Umbilical cord (tissue), 2 donors: ENCODE results near the gene TNFRSF4. TPM values are rescaled to one million over a fixed set of nuclear protein-coding genes. Genes with fewer than 3 reads are reported as not detected.
"Not testable (repeated sequence)": the region's sequence is repeated elsewhere in the genome, so short reads cannot be mapped to it uniquely, and the experiment has no call there.

Source experiments
- DNase-seq: peaks from one replicate; pipeline ENCODE4 v3.0.0-alpha.2; 2015; ENCODE audit warnings: low spot score
- total RNA-seq: library from RNA; depleted of rRNA; stranded (reverse); fragments of >200 nt; gene quantifications from one replicate; pipeline ENCODE4 v1.2.3, GENCODE V29; 2014; ENCODE audit warnings: low replicate concordance; ENCODE audit not compliant: insufficient read depth

TNFRSF4 gene
- total RNA-seq, 1 donor from 2014 or later, result not detected

DNA sequence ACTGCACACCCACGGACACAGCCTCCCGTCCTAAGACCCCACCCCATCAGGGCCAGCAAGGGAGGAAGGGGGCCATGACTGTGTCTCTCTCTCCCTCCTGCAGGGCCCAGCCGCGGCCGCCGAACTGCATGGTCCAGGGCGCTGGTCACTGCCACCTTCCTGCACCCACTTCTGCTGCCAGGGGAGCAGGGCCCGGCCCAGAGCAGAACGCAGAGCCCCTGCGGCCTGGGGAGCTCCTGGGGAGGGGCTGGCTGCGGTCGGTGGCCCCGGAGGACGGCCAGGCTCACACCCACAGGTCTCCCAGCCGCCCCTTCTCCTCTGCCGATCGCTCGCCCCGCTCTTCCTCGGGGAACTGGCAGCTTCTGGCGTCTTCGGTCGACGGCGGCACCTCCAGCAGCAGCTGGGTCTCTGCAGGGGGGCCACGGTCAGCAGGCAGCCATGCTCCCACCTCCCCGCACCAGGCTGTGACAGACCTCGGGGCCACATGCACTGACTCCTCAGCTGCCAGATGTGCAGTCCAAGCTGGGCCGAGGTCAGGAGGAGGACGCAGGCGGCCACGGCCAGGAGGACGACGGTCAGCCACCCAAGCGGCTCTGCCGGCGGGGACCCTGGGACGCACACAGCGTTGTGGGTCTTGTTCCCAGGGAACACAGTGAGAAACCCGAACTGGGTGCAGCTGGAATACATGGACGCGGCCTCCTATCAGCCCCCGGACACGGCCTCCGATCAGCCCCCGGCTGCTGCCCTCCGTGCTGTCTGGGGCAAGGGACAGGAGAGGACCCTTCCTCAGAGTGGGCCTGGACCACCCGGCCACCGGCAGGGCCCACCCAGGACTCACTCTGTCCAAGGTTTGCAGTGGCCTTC lies 10.2 kb downstream of the TNFRSF4 start:
- no peak for DNase-seq

DNA sequence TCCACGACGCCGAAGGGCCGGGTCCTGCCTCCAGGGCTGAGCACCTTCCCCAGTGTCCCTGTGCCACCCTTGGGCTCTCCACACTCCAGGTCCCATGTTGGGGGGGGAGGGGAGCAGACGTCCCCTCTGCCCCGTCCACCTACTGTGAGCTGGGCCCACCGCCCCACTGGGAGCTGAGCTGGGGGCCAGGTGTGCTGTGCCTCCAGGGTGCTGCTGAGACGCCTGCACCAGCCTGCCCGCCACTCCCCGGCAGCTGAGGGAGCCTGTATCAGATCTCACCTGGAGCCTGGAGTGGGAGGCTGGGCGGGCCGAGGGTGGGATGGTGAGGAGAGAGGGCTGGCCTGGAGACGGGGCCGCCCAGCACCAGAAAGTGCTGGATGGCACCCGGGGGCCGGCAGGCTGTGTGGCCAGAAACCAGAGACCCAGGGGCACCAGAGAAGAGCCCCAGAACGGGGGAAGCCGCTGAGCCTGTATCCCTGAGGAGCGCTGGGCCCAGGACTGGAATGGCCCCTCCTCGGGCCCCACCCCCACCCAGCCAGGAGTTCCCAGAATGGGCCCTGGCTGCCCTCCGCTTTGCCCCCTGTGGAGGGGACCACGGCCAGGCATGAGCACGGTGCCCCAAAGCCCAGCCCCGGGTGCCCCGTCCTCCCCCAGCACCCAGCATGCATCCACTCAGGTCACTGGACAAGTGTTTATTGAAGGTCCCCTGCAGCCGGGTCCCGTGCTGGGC lies 11.0 kb downstream of the TNFRSF4 start:
- DNase-seq, result peak; percentile 10

DNA sequence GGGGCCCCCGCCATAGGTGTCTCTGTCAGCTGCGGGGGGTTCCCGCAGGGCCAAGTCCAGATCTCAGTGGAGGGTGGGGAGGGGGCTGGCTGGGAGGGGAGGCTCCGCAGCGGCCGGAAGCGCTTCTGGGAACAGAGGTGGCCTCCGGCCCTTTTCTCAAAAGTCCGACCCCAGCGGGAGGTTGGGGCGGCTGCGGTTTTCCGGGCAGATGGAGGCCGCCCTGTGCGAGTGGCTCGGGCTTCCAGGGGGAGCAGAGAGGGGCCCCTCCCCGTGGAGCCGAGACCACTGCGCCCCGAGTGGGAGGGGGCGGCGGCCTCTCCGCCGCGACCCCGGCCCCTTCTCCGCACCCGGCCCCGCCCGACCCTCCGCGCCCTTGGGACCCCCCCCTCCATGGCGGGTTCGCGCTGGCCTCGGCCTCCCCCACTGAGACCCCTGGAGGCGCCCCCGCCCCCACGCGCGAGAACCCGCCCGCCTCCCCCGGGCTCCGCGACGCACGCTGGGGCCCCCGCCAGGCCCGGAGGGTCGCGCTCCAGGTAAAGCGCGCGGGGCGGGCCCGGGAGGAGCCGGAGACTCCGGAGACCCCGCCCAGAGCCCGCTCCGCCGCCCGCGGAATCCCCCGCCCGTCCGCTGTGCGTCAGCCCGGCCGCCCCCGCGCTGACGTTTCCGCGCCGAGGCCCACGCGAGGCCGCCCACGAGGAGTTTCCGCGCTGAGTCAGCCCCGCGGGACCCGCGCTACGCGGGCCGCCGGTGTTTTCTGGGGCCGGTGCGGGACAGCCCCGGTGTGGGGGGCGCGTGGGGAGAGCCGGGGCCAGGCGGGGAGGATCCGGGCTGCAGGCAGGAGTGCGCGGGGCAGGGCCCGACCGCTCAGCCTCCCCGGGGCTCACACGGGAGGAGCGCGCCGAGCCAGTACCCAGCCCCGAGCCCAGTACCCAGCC lies 12.8 kb downstream of the TNFRSF4 start:
- DNase-seq, result peak; percentile 37

DNA sequence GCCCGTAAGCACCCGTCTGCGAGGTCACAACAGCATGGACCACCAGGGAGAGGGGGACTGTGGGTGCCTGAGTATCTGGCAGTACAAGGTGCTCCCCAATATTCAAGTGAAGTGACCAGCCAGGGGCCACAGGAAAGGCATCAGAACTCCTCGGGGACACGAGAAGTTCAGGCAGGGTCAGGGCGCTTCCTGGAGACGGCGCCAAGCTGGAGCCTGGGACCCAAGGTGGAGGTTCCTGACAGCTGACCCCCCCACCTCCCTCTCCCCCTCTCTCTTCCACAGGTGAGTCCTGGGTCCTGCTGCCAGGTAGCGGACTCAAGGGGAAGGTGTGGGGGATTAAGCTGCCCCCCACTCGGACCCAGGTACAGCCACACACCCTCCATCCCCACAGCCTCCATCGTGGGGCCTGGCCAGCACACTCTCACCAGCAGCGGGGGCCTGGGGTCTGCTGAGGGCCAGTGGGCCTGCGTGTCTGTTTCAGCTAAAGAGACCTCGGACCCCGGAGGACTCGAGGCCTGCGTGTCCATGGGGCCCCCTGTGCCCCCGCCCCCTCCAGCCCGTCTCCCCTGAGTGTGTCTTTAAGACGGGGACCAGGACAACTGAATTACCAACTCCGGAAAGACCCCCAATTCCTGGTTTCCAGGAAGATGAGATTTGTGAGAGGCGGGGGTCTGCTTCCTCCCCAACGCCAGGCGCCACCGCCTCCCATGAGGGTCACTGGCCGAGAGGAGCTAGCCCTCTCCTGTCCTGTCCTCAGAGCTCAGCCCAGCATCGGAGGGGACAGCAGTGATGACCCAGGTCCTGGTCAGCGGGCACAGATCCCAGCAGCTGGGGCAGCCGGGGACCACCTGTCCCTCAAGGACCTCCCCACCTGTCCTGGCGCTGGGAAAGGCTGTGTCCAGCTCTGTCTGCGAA lies 13.7 kb downstream of the TNFRSF4 start:
- DNase-seq, result no peak

DNA sequence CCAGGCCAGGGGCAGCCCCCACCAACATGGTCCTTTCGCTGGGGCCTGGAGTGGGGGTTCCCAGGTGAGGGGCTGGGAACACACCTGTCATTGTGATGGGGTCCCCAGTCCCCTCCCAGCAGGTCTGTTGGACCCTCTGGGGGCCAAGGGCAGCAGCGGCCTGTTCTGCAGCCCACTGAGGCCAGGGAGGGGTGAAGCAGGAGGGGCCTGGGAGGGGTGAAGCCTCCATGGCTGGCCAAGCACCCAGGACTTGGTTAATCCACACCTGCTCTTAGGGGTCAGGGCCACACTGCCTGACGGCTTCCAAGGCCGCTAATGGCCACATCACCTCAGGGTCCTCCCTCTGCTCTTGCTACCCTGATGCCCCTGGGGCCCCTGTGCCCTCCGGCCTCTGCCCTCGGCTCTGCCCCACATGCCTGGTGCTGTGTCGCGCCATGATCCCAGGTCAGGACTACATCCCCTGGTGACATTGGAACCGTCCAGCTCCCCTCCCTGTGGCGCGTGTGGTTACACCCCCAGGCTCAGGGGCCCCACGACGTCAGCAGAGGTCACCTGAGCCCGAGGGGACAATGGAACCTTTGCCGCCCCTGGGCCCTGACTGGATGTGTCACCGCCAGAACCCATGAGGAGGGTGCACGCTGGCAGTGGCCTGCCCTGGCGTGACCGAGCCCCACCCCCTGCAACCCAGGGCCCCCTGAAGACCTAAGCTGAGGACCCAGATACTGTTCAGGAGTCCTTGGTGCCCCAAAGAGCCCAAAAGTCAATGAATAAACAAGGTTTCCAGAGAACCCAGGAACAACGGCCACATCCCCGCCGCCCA lies 14.6 kb downstream of the TNFRSF4 start:
- DNase-seq, result no peak

DNA sequence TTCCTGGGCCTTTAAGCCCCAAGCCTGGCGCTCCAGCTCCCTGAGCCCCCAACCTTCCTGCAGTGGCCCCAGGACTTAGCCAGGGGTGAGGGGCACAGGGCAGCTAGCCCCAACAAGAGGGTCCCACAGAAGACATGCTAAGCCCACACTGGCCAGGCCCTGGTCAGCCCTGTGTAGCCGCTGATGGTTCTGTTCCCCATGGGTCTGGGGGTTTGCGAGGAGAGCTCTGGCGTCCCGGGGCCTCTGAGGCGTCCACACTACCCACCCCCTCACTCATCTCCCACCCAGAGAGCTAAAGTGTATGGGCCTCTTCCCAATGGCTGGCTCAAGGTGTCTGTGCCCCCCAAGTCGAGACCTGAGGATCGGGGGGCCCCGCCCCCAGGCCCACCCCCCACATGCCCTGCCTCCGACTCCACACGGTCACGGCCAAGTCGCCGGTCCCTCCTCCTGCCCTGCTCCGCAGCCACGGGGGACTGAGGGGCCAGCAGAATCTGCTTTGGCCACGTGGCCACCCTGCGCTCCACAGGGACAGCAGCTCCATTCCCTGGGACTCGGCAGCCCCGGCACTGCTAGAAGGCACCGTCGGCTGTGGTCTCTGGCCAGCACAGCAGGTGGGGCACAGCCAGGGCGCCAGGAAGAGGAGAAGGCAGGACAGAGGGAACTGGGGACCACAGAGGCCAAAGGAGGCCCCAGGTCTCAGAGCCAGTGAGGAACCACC lies 15.4 kb downstream of the TNFRSF4 start:
- DNase-seq, result no peak

DNA sequence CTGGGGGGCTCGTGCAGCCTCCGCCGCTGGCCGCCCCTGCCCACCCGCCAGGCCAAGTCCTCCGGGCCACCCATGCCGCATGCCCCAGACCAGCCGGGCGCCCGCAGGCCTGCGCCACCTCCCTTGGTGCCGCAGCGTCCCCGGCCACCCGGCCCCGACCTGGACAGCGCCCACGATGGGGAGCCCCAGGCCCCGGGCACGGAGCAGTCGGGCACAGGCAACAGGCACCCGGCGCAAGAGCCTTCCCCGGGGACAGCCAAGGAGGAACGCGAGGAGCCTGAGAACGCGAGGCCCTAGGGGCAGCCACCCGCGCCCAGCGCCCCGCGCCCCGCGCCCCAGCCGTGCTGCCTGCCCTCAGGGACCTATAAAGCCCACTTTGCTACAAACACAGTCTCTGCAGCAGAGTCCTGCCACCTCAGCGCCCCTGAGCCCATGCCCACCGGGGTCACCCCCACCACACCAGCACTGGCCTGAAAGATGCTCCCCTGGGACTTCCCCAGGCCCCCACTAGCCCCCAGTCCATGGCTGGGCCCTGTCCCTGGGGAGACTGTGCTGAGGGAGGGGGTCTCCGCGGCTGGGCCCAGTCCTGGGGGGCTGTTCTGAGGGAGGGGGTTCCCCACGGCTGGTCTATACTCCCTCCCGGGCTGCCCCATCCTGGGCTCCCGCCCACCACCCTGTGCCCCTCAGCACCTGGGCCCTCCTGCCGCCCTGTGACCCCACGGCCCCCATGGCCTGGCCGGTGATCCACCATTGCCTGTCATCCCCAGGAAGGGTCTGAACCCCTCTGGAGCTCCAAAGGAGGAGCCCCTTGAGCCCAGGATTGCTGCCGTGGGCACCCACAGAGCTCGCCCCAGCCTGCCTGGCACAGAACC lies 16.2 kb downstream of the TNFRSF4 start:
- DNase-seq, result no peak

DNA sequence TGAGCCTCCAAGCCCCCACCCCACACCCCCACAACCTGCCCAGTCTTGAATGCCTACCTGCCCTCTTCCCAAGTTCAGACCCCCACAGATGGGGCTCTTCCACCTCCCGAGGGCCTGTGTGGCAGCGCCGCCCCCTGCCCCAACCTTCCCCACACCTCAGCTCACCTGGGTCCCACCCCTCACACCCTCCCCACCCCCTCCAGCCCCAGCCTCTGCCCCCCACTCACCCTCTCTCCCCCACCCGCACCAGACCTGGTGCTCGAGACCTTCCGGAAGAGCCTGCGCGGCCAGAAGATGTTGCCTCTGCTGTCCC lies 16.8 kb downstream of the TNFRSF4 start:
- DNase-seq, result no peak

DNA sequence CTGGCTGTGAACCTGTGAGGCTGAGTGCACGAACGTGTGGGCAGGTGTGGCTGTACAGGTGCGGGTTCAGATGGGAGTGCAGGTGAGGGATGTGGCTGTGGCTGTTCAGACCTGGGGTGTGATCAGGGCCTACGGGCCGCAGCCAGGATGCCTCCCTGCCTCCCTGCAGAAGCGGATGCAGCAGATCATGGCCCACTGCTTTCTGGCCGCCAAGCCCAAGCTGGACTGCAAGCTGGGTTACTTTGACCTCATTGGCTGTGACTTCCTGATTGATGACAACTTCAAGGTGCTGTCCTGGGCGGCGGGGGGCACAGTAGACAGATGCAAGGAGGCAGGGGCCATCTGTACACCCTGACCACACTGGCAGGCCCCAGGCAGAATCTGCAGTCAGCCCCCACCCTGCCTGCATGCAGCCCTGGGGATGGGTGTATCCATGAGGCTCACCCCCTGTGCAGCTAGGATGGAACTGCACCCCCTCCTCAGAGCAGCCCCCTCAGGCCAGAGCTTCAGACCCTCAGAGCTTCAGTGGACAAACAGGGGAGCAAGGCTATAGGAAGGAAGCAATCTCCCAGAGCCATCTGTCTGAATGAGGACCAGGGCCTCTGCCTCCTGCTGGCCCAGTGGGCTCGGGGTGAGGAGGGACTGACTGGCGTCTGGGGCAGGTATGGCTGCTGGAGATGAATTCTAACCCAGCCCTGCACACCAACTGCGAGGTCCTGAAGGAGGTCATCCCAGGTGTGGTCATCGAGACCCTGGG lies 17.3 kb downstream of the TNFRSF4 start:
- DNase-seq, result no peak

DNA sequence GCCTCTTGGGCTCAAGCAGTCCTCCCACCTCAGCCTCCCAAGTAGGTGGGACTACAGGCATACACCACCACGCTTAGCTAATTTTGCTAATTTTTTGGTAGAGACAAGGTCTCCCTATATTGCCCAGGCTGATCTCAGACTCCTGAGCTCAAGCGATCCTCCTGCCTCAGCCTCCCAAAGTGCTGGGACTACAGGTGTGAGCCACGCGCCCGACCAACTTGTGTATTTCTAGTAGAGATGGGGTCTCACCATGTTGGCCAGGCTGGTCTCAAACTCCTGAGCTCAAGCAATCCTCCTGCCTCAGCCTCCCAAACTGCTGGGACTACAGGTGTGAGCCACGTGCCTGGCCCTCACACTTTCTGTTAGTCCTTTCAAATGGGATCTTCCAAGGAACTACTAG lies 18.2 kb downstream of the TNFRSF4 start:
- DNase-seq, result not testable (repeated sequence)

DNA sequence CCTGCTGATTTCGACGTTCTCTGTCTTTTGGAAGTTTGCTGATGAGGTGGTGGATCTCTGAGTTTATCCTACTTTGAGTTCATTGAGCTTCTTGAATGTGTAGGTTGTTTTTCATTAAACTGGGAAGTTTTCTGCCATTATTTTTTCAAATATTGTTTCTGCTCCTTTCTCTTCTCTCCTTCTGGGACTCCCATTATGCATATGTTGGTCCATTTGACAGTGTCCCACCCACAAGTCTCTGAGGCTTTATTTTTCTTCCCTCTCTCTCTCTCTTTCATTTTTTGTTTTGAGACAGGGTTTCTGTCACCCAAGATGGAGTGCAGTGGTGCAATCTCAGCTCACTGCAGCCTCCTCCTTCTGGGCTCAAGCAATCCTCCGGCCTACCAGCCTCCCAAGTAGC lies 19.2 kb downstream of the TNFRSF4 start:
- DNase-seq, result no peak

DNA sequence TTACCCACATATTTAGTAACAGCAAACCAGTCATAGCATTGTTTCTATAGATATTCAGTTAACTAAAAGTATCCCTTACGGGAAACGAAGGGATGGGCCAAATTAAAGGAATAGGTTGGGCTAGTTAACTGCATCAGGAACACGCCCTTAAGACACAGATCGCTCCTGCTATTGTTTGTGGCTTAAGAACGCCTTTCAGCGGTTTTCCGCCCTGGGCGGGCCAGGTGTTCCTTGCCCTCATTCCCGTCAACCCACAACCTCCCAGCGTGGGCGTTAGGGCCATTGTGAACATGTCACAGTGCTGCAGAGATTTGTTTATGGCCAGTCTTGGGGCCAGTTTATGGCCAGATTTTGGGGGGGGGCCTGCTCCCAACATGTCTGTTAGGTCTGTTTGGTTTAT lies 22.2 kb downstream of the TNFRSF4 start:
- no peak for DNase-seq

DNA sequence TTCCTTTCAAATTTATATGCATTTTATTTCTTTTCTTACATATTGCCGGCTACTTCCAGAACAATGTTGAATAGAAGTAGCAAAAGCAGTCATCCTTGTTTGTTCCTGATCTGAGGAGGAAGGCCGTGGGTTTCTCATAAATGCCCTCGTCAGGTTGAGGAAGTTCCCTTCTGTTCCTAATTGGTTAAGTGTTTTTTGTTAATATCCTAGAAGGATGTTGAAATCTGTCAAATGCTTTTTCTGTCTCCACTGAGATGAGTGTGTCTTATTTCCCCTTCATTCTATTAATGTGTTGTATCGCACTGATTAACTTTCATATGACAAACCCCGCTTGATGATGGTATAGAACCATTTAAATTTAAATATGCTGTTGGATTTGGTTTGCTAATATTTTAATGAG lies 24.8 kb downstream of the TNFRSF4 start:
- DNase-seq, result no peak

DNA sequence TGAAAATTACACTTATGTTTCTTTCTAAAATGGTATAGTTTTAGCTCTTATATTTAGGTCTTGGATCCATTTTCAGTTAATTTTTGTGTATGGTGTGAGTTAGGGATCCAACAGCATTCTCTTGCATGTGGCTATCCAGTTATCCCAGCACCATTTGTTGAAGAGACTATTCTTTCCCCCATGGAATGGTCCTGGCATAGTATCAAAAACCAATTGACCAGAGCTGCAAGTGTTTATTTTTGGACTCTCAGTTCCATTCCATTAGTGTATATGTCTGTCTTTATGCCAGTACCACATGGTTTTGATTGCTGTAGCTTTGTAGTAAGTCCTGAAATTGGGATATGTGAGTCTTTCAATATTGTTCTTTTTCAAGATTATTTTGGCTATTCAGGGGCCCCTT lies 26.0 kb downstream of the TNFRSF4 start:
- no peak for DNase-seq

DNA sequence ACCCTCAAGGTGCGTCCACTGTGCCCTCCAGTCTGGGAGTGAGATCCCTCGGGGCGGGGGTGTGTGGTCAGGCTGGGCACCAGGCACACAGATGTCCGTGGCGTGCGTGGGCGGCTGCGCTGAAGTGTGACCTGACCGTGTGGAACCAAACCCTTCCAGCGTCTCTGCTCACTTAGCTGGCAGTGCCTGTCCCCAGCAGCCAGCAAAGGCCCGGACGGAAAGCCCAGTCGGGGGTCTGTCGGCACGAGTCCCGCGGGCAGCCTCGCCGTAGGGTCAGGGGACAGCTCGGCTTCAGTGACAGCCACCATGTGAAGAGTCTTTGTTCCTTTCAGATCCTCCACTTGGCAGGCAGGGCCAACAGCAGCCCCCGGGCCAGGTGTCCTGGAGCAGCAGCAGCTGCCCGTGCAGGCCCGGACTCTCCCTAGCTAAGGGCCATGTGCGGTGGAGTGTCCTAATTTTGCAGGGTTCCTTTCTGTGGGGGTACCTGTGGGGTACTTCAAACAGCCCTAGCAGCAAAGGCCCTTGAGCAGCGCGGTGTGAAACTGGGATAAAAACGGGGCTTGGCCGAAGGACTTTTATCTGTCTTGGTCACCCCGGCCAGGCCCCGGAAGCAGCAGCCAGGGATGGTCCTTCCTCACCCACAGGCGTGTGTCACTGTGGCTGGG lies 28.7 kb downstream of the TNFRSF4 start:
- DNase-seq, result no peak

DNA sequence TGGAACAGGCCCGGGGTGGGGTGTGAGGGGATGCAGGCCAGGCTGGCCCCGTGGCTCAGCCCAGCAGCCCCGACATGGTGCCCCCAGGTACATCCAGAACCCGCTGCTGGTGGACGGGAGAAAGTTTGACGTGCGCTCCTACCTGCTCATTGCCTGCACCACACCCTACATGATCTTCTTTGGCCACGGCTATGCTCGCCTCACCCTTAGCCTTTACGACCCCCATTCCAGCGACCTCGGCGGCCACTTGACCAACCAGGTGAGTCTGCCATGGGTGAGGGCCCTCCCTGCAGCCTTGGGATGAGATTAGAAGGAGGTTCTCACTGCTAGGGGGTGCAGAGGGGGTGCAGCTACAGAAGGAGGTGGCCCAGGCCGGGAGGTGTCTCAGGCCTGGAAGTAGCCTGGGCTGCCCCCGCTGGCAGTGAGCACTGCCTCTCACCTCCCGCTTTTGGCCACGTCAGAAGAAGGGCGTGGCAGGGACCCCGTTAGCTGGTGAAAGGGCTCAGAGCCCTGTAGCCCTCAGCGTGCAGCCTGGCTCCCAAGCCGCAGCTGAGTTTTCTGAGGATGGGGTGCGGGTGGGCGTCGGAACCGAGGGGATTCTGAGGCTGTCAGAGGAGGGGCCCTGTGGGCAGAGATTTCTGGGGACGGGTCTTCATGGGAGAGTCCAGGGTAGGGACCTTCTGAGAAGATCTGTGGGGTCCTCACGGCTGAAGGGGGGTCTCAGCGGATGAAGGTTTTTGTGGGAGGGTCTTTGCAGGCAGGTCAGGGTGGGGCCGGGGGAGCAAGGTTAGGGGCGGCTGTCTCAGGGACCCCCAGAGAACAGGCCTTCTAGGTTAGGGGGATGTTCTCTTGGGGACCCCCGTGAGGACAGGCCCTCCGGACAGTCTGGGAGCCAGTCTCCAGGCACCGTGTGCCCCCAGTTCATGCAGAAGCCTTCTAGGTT lies 29.8 kb downstream of the TNFRSF4 start:
- no peak for DNase-seq
